D341Med (cell line): ENCODE measurements around the gene FBXO36.

Experiments used
- DNase-seq: peaks from one replicate; pipeline ENCODE4 v3.0.0; 2012; ENCODE audit warnings: low spot score

Gene FBXO36

GRCh38 chr2:230050136-230050535 is 127.8 kb downstream of the FBXO36 start:
- DNase-seq: no peak

DNA sequence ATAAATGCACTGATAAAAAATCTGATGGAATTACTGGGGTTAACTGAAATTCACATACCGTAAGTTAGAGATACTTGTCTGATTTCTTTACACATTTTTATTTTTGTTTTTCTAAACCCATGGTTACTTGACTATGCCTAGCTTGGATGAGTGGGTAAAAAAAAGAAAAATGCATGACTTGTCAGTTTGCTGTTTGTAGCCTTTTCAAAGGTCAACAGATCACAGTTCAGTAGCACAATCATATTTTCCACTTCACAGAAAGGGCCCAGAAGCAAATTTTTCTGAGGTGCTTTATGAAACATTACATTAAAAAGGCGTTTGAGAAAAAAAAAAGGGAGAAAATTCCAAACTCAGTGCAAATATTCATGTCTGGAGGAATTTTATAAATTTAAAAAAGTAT is 130.0 kb downstream of the FBXO36 start:
- DNase-seq: no peak

- DNase-seq: no peak
Observed at GRCh38 chr2:230053753-230054478, 131.6 kb downstream of the FBXO36 start.

DNA sequence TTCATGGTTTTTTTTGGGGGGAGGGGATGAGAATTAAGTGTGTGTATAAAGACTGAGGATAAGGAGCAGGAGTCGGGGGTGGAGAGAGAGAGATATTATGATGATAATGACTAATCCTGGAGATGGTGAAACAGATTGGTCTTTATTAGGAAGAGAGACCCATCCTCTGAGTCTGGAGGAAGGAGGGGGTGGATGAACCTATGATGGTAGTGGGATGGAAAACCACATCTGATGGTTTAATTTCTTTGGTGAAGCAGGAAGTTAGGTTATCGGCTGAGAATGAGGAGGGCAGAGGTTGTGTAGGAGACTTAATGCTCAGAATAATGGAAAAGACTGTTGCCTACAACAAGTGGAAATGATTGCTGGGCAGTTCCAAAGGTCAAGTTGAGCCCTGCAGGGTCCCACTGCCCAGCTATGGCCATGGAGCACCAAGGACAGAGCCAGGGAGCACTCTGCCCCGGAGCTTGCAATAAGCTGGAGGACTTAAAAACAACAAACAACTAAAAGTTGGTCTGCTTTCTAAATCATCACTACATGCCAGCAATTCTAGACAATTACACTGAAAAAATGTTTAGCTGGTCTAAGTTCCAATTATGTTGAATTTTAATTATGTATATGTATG is 138.5 kb downstream of the FBXO36 start:
- no peak for DNase-seq
